ENCODE results near the gene MAX.

Gene MAX, protein sequence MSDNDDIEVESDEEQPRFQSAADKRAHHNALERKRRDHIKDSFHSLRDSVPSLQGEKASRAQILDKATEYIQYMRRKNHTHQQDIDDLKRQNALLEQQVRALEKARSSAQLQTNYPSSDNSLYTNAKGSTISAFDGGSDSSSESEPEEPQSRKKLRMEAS

GRCh38 chr14:65102441-65103149 lies at the start of gene MAX:
TSS of gene MAX (minus strand) at chr14:65102517. CDS start at chr14:65102339, 178 bp downstream.
- DNase-seq: peak; percentile 82 to 100 (median 98)

DNA sequence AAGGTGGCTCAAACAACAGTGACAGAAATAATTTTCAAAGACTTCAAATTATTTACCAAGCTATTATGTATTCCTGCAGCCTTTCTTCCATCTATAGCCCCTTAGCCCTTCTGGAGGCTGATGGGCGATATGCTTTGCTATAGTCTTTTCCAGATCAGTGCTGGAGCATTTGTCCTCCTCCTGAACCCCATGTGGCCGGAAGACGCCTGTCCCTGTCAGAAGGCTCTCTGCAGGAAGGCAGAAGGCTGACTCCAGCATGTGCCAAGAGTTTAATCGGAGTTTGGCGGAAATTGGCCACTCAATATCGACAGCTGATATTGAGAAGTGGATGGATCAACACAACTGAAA lies 49.3 kb upstream of the MAX start:
- DNase-seq: no peak

- no peak for DNase-seq
Observed at GRCh38 chr14:65150898-65151608, 48.7 kb upstream of the MAX start.

- DNase-seq: no peak
Observed at GRCh38 chr14:65149116-65149515, 46.8 kb upstream of the MAX start.

- DNase-seq: no peak
Observed at GRCh38 chr14:65144170-65144569, 41.9 kb upstream of the MAX start.

GRCh38 chr14:65142914-65143625 lies 40.8 kb upstream of the MAX start:
- DNase-seq: no peak

DNA sequence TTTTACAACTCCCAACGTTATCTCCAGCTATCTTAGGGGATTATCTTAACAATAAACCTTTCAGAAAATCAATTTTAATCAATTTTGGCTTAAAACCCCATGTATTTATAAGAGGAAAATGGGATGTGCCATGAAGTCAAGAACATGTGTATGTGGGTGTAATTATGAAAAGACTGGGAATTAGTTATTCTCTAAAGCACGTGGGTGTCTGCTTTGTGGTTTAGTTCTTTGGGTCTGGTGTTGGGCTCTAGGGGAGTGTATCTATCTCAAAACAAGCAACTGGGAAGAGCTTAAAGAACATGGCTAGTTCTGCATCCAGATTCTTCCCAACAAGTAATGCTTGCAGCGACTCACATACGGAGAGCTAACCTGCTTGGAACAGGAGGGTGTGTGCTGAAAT lies 40.1 kb upstream of the MAX start:
- DNase-seq: no peak

DNA sequence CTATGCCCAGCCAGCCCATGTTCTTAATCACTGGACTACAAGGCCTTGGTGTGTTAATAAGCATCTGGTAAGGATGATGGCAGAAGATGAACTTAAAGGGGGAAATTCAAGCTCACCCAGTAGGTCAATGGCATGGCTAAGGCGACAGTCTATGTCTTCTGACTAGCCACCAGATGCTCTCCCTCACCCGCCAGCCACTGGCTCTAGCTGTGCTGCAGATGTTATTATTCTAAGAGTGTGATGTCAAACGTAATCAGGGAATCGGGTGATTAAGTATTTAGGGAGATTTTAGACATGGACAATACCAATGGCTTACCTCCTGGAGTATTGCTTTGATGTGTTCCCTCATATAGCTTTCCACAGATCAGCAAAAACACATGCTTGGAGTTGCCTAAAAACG lies 39.2 kb upstream of the MAX start:
- DNase-seq: no peak

DNA sequence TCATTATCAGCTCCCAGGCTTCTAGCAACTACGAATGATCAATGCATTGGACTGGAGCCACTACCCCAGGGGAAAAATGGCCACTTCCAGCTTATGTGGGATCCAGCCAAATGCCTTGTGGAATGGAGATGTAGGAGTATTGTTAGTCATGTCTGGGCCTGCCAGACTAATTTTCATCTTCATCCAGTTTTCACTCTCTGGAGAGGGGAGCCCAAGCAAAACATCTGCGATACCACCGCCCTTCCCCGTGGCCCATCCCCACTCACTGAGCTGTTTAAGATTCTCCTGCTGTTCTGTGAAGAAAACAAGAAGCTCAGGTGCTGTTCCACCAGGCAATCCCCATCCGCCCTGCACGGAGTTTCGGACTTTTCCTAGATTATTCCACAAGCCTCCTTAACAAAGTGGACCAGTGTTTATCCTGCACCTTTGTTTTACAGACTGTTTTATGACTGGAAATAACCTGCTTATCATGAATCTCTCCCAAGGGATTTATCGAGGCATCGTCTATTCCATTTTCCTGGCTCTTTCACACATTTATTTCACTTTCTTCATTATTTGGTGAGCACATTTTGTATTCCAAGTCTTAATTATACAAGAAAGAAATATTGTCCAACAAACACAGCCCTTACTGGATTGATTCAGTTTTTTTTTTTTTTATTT lies 35.5 kb upstream of the MAX start:
- no peak for DNase-seq

DNA sequence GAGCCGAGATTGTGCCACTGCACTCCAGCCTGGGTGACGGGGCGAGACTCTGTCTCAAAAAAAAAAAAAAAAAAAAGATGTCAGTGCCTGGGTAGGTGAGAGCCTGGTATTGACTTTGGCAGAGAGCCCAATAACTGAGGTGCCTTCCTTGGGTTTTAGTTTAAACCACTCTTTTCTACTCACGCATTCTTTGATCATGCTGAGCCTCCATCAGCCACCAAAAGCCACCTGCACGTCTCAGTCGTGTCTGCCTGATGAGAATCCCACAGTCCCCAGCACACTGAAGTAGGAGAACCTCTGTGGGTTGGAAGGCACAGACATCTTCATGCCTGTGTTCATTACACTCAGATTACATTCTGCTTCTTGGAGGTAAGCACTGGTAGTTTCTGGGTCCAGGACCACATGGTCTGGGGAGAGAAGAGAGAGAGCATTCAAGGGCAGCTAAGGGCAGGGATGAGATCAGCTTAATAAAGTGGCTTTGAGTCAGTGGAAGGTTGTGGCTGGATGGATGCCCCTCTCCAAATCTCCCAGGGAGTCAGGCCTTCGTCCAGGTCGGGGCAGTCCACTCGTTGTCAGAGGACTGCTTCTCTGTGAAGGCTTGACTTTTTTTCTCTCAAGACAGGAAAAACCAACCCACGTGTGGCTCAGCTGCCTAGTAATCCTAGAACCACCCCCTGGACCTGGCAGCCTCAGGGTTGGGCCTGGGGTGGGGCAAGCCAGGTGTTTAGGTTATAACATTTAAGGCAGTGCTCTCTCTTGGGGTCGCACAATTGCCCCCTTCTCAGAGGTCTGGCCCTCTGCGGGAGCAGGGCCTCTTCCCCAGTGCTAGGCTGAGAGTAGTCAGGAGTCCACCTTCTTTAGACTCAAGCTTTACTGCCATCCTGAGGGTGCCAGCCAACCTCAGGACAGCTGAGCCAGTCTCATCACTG lies 32.6 kb upstream of the MAX start:
- no peak for DNase-seq

- DNase-seq: no peak
Observed at GRCh38 chr14:65132855-65133254, 30.5 kb upstream of the MAX start.

DNA sequence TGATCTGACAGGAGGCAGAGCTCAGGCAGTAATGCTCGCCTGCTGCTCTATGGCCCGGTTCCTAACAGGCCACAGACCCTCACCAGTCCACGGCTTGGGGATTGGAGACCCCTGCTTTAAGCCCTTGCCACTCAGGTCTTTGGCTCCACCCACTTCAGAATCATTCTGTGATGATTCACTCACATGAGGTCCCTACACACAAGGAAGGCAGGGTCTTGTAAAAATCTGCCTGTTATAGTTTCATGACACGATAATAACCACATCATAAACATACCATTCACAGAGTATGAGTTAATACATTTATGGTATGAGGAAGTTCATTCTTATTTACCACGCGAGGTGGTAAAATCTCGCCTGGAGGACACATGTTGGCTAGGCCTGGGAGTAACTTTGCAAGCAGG lies 29.0 kb upstream of the MAX start:
- no peak for DNase-seq

- DNase-seq: no peak
Observed at GRCh38 chr14:65128096-65128495, 25.8 kb upstream of the MAX start.

GRCh38 chr14:65117769-65118745 lies 15.7 kb upstream of the MAX start:
- no peak for DNase-seq

DNA sequence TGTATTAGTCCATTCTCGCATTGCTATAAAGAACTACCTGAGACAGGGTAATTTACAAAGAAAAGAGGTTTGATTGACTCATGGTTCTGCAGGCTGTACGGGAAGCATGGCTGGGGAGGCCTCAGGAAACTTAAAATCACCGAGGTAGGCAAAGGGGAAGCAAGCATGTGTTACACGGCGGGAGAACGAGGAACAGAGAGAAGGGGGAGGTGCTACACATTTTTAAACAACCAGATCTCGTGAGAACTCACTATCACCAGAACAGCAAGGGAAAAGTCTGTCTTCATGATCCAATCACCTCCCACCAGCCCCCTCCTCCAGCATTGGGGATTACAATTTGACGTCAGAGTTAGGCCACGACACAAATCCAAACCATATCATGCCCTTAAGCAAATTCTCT lies 13.3 kb upstream of the MAX start:
- no peak for DNase-seq

- no peak for DNase-seq
Observed at GRCh38 chr14:65110525-65110924, 8.2 kb upstream of the MAX start.

DNA sequence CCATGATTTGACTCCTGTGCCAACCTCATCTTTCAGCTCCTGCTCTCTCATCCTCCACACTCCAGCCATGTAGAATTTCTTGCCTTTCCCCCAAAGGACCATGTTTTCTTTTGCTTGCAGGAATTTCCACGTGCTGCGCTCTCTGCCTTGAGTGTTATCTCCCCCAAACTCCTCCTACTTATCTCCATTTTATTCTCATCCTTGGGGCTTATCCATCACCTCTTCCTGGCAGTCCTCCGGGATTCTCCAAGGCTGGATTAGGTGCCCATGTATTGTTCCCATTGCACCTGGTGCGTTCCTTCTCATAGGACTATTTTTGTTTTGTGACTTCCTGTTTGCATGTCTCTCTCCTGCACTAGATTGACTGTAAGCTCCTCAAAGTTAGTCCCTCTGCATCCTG lies 7.0 kb upstream of the MAX start:
- no peak for DNase-seq

GRCh38 chr14:65107200-65107599 lies 4.9 kb upstream of the MAX start:
- no peak for DNase-seq

- DNase-seq: no peak
Observed at GRCh38 chr14:65106736-65107135, 4.4 kb upstream of the MAX start.
